Heart right ventricle (tissue), 16 donors: ENCODE data around the gene TOX2. TPM values are rescaled to one million over a fixed set of nuclear protein-coding genes. Genes with fewer than 3 reads are reported as not detected.
A peak's percentile ranks its signal among the peaks of the same experiment; 100 is the strongest.

Experiments
- ATAC-seq, 8 donors: fragments of 200-7000 bp; cut with Tn5 transposase; one replicate each; pipeline ENCODE4 v1.9.1; 2020; ENCODE audit warnings: mild to moderate bottlenecking in 8 of 8, moderate library complexity in 8 of 8, moderate number of reproducible peaks in 1 of 8
- DNase-seq, 2 donors: peaks; one replicate each; pipeline ENCODE4 v3.0.0-alpha.2; 2020
- H3K27ac ChIP-seq, 10 donors: fragments of 200-600 bp; sonication (generic) in 2 of 10; one replicate each; pipeline versions ENCODE4 v1.5.0 to v1.8.0; 2020 to 2022; ENCODE audit warnings: mild to moderate bottlenecking in 3 of 10
- H3K27me3 ChIP-seq, 7 donors: fragments of 200-600 bp; one replicate each; pipeline ENCODE4 v1.8.0; 2021 to 2022; ENCODE audit warnings: mild to moderate bottlenecking in 2 of 7
- H3K36me3 ChIP-seq, 9 donors: fragments of 200-600 bp; sonication (generic) in 1 of 9; one replicate each; pipeline versions ENCODE4 v1.5.0 to v1.8.0; 2020 to 2022; ENCODE audit warnings: mild to moderate bottlenecking in 2 of 9
- H3K4me1 ChIP-seq, 9 donors: fragments of 200-600 bp; sonication (generic) in 1 of 9; one replicate each; pipeline versions ENCODE4 v1.5.0 to v1.8.0; 2020 to 2022; ENCODE audit warnings: mild to moderate bottlenecking in 4 of 9
- H3K4me3 ChIP-seq, 10 donors: fragments of 200-600 bp; sonication (generic) in 2 of 10; one replicate each; pipeline versions ENCODE4 v1.5.0 to v1.8.0; 2020 to 2022; ENCODE audit warnings: mild to moderate bottlenecking in 7 of 10, moderate library complexity in 2 of 10
- H3K9me3 ChIP-seq, 11 donors: fragments of 200-600 bp in 10 of 11; sonication (generic) in 2 of 11; one replicate each; pipeline versions ENCODE4 v1.5.0 to v1.8.0; 2013 to 2022; ENCODE audit warnings: mild to moderate bottlenecking in 2 of 11, control low read depth in 1 of 11, moderate library complexity in 1 of 11
- CTCF ChIP-seq, 9 donors: fragments of 200-600 bp; sonication (generic) in 2 of 9; IDR thresholded peaks; one replicate each; pipeline versions ENCODE4 v1.5.0 to v1.8.0; 2021 to 2022; ENCODE audit warnings: antibody characterized with exemption in 9 of 9, mild to moderate bottlenecking in 5 of 9, moderate library complexity in 1 of 9
- WGBS, 2 donors: extraction: QIAGEN DNeasy Blood & Tissue Kit; methylation state at CpG; one replicate each; pipeline ENCODE4 v1.1.7; 2013; ENCODE audit warnings: inconsistent platforms in 1 of 2; 5-methylcytosine and 5-hydroxymethylcytosine counted together
- intact Hi-C, 10 donors: fragments of 100-400 bp; cut with DNase I; formaldehyde crosslinking; loops; one replicate each; pipeline versions ENCODE4 v1.11.1 to v1.14.2; 2022
- polyA plus RNA-seq, 2 donors: library from polyadenylated mRNA; stranded (reverse); fragments of 200-250 nt; gene quantifications; one replicate each; pipeline ENCODE4 v1.2.3, GENCODE V29; 2013
- total RNA-seq, 10 donors: library from RNA; stranded (reverse); fragmentation: NEBNext Ultra II Directional in 3 of 10; extraction: Animal tissue kit (Norgen Biotek cat#: 25700) in 3 of 10; gene quantifications; one replicate each; pipeline versions ENCODE4 v1.2.1 to v1.2.4, GENCODE V29; 2021 to 2023
- donor health status: Arrhythmogenic right ventricular cardiomyopathy.
- donor health status: ischemic (EF 13 %, LVEDD 7.1; RV severe dilation, severe dysfunction).
- donor health status: healthy with polysubstance abuse.
- donor health status: DM: no; HTN: yes; CAD: no.
- donor health status: DM: no; HTN: no; CAD: no.
- donor health status: ischemic (EF 25% LVEDD 6.9; RV normal size, moderate dysfunction).
- donor health status: ischemic (EF 25% LVEDD 5.7; RV mildly dilated, moderate dysfunction).
- donor health status: healthy.
- donor health status: DM: yes; HTN: yes; CAD: no.
- donor health status: Ischemic cardiomyopathy.
- donor health status: ischemic (EF 35%, LVEDD 5.7; RV mildly dilated, moderate dysfunction).
- donor health status: nonischemic (EF 11% LVEDD 7.7; RV severe dilation, severe dysfunction).
- donor health status: DM: yes; HTN: yes; CAD: no.
- donor health status: PGD.
- donor health status: ischemic (EF 29% LVEDD 5.4; RV normal size, mild dysfunction).
- donor health status: nonischemic (EF 23%, LVEDD 6.1; RV moderate dilation, normal function).

Gene TOX2
- total and polyA plus RNA-seq, 12 donors, result 0.25 to 2.0 (median 1.1) TPM

GRCh38 chr20:43985608-43986316, 71.1 kb downstream of the TOX2 start:
- intact Hi-C loops, result no loop called here
- no peaks in the 10 kb centered on the region for H3K36me3 ChIP-seq
- WGBS, 2 donors, result 79 to 81% methylated on average over 9 of the region's 9 CpGs
- ATAC-seq (no peak), DNase-seq (no peak)
- H3K27me3 ChIP-seq, result no peaks in the 10 kb centered on the region
- peaks cover 0 to 13% (median 0%) of the 10 kb centered on the region in 11 donors for H3K9me3 ChIP-seq
- H3K27ac ChIP-seq, result no peak overlapping the region
- H3K4me3 ChIP-seq, result no peak overlapping the region
- H3K4me1 ChIP-seq, result peaks cover 0 to 18% (median 0%) of the 10 kb centered on the region in 9 donors
- no peak for TF ChIP-seq CTCF (IDR thresholded peaks at IDR 0.05)

- H3K4me1 ChIP-seq, result peaks cover 0 to 9% (median 0%) of the 10 kb centered on the region in 9 donors
- no peaks in the 10 kb centered on the region for H3K27me3 ChIP-seq
- DNase-seq (no peak), ATAC-seq (no peak)
- no peak overlapping the region for H3K4me3 ChIP-seq
- TF ChIP-seq CTCF (IDR thresholded peaks at IDR 0.05), result no peak
- intact Hi-C loops, result no loop called here
- WGBS, 2 donors, result 68 to 76% methylated on average over 1 of the region's 1 CpG
- peaks cover 0 to 13% (median 0%) of the 10 kb centered on the region in 11 donors for H3K9me3 ChIP-seq
- peak overlapping the region in 1 of 10 donors; percentile 8 for H3K27ac ChIP-seq
- H3K36me3 ChIP-seq, result no peaks in the 10 kb centered on the region
Observed at GRCh38 chr20:43987018-43987417, 72.4 kb downstream of the TOX2 start.

- no peak for TF ChIP-seq CTCF (IDR thresholded peaks at IDR 0.05)
- Histone ChIP-seq H3K4me3 (no peak overlapping the region), H3K27me3 (no peaks in the 10 kb centered on the region), H3K4me1 (peaks cover 0 to 9% (median 0%) of the 10 kb centered on the region in 9 donors), H3K36me3 (no peaks in the 10 kb centered on the region), H3K9me3 (peaks cover 0 to 13% (median 0%) of the 10 kb centered on the region in 11 donors), H3K27ac (peak overlapping the region in 1 of 10 donors; percentile 8)
- intact Hi-C loops, result no loop called here
- DNase-seq (no peak), ATAC-seq (peak in 1 of 8 donors; percentile 20)
- WGBS, 2 donors, result 43 to 53% methylated on average over 4 of the region's 4 CpGs
Observed at GRCh38 chr20:43987531-43987930, 72.9 kb downstream of the TOX2 start.

GRCh38 chr20:43988451-43988850, 73.8 kb downstream of the TOX2 start:
- Histone ChIP-seq H3K4me3 (no peak overlapping the region), H3K9me3 (peaks cover 0 to 13% (median 0%) of the 10 kb centered on the region in 11 donors), H3K36me3 (no peaks in the 10 kb centered on the region), H3K27me3 (peaks cover 0 to 3% (median 0%) of the 10 kb centered on the region in 7 donors), H3K4me1 (peaks cover 0 to 7% (median 0%) of the 10 kb centered on the region in 9 donors), H3K27ac (no peak overlapping the region)
- no peak for TF ChIP-seq CTCF (IDR thresholded peaks at IDR 0.05)
- WGBS, 2 donors, result 83 to 85% methylated on average over 2 of the region's 2 CpGs
- no peak for DNase-seq
- no peak for ATAC-seq
- intact Hi-C loops, result no loop called here
